DMS 273 (cell line): Measurements from ENCODE around the gene LRRN1.
"Not testable (repeated sequence)": the region's sequence is repeated elsewhere in the genome, so short reads cannot be mapped to it uniquely, and the experiment has no call there.

Experiments used
- DNase-seq: peaks from one replicate; lab custom pipeline; 2025; ENCODE audit not compliant: unreplicated experiment; lab: John Stamatoyannopoulos, UW

The LRRN1 gene

DNA sequence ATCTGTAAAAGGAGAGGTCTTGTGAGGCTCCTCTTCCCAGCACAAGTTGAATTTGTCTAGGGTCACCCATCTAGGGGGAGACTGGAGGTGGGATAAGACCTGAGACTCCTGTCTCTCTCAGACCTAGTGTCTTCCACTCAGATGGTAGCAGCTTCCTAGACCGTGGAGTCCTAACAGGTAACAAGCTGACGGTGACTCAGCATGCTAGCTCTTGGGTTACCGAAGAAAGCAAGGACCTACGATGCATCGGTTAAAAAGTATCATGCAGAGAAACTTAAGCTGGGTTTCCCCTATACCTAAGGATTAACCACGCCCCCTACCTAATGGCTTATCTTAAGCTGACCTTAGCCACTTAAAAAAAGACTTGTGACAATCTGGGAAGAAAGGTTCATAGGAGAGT lies 7.6 kb downstream of the LRRN1 start:
- DNase-seq, result no peak

DNA sequence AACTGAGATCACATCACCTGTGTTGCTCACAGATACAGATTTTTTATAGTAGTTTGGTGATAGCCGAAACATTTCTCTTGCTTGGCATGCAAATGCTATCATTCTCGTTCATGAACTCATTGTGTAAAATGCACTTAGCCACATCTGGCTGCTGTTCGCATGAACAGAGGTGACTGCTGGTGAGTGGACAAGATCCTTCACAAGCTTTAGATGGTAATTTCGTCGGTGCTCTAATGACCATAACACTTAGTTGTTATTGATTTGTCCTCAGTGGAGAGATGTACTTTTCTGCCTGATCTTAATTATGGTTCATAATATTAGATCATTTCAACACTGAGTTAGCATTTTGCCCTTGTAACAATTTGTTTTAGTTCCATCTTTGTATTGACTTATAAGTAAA lies 13.8 kb downstream of the LRRN1 start:
- no peak for DNase-seq

- no peak for DNase-seq
Observed at GRCh38 chr3:3815206-3815605, 16.0 kb downstream of the LRRN1 start.

DNA sequence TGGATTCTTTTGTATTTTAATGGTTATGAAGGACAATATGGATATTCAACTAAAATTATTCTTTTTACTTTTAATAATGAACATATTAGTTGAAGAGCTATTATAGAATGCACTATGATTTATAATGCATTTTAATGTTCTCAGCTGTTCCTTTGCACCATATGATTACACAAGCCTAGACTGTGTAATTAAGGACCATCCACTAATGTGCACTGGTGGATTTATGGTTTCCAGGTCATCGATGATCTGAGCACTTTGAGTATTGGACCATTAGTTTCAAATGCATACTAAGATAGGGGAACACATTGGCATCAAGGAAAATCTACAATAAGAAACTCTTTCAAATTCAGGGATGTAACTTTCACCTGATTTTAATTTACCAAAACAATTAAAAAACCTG lies 16.8 kb downstream of the LRRN1 start:
- no peak for DNase-seq

GRCh38 chr3:3817865-3818264 lies 18.6 kb downstream of the LRRN1 start:
- no peak for DNase-seq

GRCh38 chr3:3821777-3822176 lies 22.5 kb downstream of the LRRN1 start:
- no peak for DNase-seq

DNA sequence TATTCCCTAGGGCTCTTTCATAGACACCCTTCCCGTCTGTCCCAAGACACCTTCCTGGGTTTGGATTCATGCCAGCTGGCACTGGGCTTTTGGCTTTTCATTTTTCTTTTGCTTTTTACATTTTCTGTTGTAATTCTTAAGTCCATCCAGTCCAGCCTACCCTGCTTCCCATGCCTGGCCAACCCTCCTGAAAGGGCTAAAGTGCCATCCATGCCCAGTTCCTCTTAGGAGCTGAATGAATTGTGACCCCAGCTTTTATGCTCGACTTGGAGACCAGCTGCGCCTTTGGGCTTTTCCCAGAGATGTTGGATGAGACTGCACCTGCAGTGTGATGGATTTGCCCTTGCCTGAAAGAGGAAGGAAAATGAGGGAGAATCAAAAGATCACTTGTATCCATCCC lies 25.8 kb downstream of the LRRN1 start:
- DNase-seq, result no peak

DNA sequence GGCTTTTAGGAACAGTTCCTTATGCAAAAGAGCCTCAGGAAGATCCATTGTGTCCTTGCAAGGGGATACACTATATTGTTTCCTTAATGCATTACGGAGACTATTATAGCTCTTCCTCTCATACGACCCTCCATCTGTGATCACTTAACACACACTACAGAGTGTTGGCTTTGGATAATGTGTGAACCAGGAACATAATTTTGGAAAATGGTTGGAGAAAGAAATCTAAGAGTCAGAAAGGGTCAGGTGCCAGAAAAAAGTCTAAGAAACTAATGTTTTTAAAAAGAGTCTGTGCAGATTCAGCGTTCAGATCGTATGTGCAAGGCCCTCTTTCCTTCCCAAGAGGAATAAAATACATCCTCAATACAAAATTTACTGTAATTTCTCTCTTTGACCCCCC lies 27.3 kb downstream of the LRRN1 start:
- DNase-seq, result no peak

GRCh38 chr3:3827111-3827510 lies 27.9 kb downstream of the LRRN1 start:
- DNase-seq, result no peak

DNA sequence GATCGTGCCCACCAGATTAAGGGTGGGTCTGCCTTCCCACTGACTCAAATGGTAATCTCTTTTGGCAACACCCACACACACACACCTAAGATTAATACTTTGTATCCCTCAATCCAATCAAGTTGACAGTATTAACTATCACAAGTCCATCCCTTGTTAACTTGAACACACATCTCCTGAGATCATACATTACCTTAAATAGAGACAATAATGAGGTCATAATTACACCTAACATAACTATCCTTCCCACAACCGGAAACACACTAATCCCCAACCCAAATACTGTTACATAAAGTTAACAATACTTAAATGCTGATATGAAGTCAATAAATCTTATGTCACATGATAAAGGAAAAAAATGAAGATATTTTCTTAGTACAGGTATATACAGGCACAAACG lies 29.2 kb downstream of the LRRN1 start:
- not testable (repeated sequence) for DNase-seq

DNA sequence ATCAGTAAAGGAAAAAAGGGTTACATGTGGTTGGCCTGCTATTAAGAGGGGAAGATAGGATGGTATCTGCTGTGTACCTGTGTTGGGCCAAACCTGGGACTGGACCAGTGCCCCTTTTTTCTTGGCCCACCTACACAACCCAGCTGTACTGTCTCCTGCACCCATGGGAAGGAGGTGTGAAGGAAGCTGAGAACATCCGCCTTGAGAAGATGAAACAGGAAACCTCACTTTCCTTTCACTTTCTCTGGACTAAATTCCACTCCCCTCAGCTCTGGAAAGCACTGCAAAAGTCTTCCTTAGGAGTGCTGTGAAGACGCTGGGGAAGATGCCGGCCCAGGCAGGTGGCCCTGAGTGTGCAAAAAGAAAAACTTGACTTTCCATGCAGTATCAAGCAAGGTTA lies 37.6 kb downstream of the LRRN1 start:
- no peak for DNase-seq

GRCh38 chr3:3842356-3842755 lies 43.1 kb downstream of the LRRN1 start:
- no peak for DNase-seq

- no peak for DNase-seq
Observed at GRCh38 chr3:3847994-3848922, 49.0 kb downstream of the LRRN1 start.

DNA sequence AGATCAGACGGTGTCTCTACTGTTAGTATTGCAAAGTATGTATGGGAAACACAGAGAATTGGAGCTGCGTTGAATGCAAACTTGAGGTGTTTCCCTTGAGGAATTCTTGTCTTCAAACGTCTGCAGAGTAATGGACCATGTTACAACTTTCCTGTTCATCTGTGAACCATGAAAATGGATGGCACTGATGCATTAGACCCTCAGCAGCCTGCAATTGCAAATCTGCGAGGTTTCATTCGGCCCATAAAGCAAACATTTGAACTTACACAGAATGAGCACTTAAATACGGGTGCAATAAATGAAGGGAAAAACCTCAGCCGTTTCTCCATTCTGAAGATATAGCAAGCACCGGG lies 49.7 kb downstream of the LRRN1 start:
- no peak for DNase-seq

DNA sequence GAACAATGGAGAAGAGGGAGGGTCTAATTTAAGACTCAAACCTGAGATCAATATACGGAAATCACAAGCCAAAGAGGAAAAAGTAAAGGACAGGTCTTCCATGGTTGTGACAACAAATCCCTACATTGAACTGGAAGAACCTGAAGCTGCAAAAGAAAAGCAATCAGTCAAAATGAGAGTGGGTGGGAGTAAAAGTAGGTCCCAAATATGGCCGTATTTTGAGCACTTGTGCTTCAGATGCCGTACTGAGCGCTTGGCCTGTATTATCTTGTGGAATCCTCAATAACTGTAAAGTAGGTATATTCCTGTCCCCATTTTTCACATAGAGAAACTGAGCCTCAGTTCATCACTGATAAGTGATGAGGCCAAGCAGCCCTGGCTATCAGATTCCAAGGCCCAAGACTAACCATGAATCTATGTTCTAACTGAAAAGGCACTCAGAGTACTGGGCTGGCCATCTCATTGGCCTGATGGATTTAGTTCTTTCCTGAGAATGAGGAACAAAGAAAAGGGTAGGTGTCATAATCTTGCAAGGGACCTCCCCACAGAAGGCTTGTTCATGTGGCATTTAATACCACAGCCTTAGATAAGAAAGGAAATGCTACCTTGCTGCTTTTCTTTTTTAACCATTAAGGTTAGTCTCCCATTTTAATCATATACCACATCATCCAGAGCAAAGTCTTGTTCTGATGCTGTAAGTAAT lies 52.5 kb downstream of the LRRN1 start:
- DNase-seq, result no peak

- DNase-seq, result no peak
Observed at GRCh38 chr3:3853544-3853943, 54.3 kb downstream of the LRRN1 start.

DNA sequence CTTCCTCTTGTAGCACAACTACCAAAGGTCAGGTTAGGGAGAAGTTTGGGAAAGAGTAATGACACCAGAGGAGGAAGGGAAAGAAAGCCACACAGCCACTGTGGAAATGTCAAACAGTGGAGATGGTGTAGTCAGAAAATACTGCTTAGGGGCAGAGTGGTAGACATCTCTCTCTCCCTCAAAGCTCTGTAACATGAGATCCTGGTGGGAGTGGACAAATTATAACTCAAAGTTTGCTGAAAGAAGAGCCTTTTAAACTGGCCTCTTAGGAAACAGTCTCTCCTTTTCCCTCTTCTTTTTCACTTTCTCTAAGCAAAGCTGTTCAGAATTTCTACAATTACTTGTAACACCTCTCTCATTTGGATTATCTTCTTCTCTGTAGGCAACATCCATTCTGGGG lies 55.8 kb downstream of the LRRN1 start:
- DNase-seq, result no peak

DNA sequence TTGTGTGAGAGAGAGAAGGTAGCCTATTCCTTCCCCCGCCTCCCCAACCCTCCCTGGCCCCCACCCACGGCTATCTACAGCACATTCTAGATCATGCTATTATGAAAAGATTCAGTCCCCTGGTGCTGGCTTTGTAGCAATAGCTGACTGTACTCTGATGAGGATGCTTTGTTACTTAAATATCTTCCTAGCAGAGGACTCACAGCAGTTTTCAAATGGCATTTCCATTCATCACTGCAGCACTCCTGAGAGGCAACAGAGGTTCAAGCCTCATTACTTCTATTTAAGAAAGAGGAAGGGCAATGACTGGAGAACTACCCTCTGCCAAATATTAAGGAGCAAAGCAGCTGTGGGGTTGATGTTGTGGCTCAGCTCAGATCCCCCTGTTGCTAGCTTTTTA lies 61.0 kb downstream of the LRRN1 start:
- DNase-seq, result no peak

DNA sequence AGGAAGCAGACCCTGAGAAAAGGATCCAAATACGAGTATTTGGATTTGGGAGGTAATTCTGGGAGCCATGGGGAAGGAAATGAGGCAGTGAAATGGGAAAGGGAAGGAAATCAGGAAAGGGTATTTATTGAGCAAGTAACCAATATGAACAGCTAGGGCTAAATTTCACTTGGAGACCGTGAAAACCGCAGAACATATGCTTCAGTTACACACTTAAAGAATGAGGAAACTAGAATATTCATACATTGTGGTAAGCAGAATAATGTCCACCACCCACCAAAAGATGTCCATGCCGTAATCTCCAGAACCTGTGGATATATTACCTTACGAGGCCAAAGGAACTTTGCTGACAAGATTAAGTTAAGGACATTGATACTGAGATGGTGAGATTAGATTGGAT lies 63.3 kb downstream of the LRRN1 start:
- DNase-seq, result no peak

GRCh38 chr3:3875491-3875890 lies 76.3 kb downstream of the LRRN1 start:
- DNase-seq, result no peak

DNA sequence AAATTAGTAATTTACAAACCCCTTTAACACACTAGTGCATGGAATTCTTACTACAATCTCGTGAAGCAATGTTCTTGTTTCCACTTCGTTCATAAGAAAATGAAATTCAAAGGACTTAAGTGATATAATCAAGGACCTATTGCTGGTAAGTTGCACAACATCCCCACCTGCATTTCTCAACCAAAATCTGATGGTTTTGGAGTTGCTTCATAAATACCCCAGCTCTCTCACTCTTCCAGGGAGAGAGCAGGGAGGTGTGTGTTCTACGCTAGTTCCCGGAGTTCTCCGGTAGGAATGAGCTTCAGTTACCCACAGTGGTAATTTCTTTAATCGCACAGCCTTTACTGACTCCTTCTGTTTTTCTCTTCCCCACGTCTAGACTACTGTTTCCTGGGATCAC lies 81.8 kb downstream of the LRRN1 start:
- DNase-seq, result no peak

DNA sequence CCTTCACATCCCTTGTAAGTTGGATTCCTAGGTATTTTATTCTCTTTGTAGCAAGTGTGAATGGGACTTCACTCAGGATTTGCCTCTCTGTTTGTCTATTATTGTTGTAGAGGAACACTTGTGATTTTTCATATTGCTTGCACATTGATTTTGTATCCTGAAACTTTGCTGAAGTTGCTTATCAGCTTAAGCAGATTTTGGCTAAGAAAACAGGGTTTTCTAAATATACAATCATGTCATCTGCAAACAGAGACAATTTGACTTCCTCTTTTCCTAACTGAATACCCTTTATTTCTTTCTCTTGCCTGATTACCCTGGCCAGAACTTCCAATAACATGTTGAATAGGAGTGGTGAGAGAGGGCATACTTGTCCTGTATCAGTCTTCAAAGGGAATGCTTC lies 88.1 kb downstream of the LRRN1 start:
- DNase-seq, result not testable (repeated sequence)

- no peak for DNase-seq
Observed at GRCh38 chr3:3893590-3893989, 94.4 kb downstream of the LRRN1 start.
